HG03378 (cell line): ENCODE measurements around the gene ZCCHC12.

ENCODE experiments used
- ATAC-seq: cut with Tn5 transposase; IDR thresholded peaks from one replicate; pipeline ENCODE4 v1.9.1; 2021; ENCODE audit warnings: mild to moderate bottlenecking, moderate library complexity; ENCODE audit not compliant: unreplicated experiment

ZCCHC12 gene

GRCh38 chrX:118865231-118865630 lies 41.6 kb downstream of the ZCCHC12 start:
- ATAC-seq = no peak

GRCh38 chrX:118867251-118867650 lies 43.6 kb downstream of the ZCCHC12 start:
- ATAC-seq = no peak

GRCh38 chrX:118872102-118872566 lies 48.5 kb downstream of the ZCCHC12 start:
- no peak for ATAC-seq
